HPDE6-E6E7 (cell line): ENCODE data around the gene REEP6.
"Not testable (repeated sequence)": the region's sequence is repeated elsewhere in the genome, so short reads cannot be mapped to it uniquely, and the experiment has no call there.

Experiments used
- DNase-seq: peaks from one replicate; pipeline ENCODE4 v3.0.0; 2011; ENCODE audit warnings: missing footprints; ENCODE audit errors: extremely low spot score

Gene REEP6

DNA sequence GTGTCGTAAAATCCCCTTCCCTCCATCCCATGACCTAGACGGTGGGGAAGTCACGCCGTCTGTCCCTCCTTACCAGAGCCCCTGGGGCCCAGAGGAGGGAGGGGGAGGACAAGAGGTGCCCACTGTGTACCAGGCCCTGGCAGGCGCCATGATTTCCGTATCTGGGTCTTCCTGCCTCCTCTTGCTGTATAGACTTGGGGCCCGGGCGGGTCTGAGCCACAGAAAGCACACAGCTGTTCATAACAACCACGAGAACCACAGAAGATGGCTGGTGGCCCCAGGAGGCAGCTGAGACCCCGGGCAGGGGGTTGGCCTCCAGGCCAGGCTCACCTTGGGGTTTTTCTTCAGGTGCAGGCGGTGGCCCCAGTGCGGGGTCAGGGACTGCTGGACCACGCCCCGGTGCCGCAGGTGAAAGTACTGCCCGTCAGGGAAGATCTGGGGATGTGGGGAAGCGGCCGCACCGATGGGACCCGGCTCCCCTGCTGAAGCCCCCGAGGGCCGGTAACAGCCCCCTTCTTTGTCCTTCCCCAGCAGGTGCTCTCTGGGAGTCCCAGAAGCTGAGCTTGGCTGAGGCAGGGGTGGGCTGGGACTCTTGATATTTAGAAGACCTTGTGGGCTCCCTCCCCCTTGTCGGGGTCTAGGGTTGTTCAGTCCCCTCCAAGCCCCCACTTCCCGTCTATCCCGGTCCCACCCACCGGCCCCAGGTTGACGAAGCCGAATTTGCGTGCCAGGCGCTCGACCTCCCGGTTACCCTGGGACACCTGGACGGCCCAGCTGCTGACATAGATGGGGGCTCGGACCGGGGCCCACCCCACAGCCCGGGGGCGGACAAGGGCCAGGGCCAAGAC is 1.3 kb upstream of the REEP6 start:
- DNase-seq, result no peak

DNA sequence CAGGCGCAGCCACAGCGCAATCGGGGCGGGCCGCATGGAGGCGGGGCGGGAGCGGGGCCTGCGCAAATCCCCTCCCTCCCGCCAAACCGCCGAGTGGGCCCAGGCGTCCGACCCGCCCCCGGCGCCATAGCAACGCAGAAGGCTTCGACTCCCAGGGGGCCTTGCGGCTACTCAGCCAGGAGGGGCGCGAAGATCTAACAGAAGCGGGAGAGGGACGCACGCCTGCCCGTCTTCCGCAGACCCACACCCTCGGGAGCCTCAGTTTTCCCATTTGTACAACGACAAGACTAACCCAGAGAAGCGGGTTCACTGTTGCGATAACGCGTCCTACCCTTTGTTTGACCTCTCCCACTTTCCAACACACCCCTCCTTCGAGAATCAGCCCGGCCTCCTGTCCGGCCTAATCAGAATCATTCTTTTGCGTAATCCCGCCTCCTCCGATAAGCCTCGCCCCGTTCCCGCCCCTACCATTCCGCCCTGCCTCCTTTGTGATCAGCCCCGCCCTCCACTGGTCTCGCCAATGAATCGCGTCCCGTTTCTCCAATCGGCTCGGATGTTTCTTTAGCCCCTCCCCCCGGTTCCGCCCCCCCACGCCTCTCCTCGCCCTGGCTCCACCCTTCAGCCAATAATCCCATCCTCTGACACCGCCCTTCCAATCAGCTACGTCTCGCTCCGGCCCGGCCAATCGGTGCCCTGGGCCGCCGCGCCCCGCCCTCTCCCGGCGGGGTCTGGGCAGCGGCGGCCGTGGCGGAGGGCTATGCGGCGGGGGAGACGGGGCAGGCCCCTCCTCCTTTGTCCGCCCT is 469 bp upstream of the REEP6 start, which contains the start of gene PCSK4:
Gene PCSK4, minus strand, starts transcription at position 40 of the 803 bp plus-strand sequence. Its CDS starts 4 bp downstream, at position 36.
- peak; percentile 92 for DNase-seq

DNA sequence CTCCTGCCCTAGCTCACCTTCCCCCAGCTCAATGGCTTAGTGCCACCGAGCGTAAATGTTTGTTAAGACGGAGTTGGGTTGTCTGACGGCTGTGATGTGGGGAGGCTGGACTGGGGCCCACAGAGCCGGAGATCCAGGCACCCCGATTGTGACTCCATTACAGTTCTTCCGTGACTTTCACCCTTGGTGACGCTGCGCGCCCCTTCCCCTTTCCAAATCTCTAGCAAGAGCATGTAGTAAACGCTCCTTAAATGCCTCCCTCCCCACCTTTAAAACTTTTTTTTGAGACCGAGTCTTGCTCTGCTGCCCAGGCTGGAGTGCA is 829 bp downstream of the REEP6 start:
- no peak for DNase-seq

DNA sequence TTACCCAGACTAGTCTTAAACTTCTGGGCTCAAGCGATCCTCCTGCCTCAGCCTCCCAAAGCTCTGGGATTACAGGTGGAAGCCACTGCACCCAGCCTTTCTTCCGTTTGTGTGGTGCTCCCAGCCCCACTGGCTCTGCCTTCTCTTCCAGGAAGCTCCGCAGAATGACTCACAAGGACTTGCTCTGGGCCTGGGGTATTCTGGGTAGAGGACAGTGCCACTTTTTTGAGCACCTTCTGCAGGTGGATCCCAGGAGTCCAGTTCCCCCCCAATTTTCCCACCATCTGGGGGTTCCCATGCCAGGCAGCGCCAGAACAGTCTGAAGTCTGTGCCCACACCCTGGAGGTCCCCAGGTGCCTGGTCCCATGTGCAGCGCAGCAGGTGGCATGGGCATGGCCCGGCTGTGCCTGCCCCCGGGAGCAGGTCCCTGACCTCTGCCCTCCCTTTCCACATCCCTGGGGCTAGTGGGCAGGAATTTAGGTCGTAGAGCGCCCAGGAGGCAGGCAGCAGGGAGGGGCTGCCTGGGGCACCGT is 1.6 kb downstream of the REEP6 start:
- no peak for DNase-seq

DNA sequence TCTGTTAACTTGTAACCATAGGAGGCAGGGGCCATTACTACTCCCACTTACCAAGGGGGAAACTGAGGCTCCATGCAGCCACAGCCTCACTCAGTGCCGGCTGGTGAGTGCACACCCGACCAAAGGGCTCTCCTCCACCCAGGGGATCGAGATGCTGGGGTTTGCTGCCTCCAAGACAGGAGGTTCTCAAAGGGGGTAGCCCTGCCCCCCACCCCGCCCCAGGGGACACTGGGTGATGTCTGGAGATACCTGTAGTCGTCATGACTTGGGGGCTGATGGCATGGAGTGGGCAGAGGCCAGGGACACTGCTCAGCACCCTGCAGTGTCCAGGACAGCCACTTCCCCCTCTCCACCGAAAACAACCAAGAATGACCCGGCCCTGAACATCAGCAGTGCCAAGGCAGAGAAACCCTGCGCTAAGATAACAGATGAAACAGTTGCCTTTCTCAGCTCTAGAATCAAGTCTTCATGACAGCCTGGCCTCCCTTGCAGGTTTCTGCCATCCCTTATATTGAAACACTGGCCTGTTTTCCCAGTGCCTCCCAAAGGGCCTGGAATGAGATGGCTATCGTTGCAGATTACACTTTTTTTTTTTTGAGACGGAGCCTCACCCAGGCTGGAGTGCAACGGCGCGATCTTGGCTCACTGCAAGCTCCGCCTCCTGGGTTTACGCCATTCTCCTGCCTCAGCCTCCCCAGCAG is 3.3 kb downstream of the REEP6 start:
- no peak for DNase-seq

DNA sequence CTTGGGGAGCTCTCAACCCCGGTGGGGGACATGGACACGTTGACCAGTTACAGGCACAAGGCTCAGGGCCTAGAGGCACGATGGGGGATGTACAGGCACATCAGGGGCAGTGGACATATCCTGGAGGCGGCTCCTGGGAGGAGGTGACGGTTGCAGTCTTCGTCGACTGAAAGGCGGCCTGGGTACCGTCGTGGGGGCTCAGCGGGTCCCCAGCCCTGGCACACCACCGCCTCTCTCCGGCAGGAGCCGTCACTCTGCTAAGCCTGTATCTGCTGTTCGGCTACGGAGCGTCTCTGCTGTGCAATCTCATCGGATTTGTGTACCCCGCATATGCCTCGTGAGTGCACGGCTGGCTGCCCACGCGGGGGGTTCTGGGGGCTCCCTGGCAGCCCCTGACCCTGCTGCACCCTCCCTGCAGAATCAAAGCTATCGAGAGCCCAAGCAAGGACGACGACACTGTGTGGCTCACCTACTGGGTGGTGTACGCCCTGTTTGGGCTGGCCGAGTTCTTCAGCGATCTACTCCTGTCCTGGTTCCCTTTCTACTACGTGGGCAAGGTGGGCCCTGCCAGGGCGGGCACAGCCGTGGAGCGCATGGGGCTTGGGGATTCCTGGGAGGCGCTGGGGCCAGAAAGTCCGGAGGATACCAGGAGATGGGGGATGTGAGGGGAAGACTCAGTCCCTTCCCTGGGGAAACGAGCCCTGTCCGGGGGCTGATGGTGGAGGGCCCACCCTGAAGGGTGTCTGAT is 4.2 kb downstream of the REEP6 start:
- DNase-seq, result no peak

DNA sequence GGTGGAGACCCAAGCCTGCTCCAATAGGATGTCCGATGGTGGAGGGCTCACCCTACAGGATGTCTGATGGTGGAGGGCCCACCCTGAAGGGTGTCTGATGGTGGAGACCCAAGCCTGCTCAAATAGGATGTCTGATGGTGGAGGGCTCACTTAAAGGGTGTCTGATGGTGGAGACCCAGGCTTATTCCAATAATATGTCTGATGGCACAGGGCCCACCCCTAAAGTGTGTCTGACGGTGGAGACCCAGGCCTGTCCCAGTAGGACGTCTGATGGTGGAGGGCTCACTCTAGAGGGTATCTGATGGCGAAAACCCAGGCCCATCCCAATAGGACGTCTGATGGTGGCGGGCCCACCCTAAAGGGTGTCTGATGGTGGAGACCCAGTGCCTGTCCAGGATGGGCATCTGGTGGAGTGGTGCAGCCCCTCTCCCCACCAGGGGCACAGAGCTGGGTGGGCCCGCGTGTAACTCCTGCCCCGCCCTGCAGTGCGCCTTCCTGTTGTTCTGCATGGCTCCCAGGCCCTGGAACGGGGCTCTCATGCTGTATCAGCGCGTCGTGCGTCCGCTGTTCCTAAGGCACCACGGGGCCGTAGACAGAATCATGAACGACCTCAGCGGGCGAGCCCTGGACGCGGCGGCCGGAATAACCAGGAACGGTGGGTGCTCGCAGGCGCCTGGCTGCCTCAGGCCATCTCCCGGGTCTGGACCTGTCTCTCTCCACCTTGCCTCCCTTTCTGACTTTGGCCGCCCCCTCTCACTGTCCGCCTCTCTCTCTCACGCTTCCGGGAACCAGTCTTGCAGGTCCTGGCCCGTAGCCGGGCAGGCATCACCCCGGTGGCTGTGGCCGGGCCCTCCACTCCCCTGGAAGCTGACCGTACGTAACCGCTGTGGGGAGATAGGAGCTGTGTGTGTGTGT is 5.1 kb downstream of the REEP6 start:
- no peak for DNase-seq

DNA sequence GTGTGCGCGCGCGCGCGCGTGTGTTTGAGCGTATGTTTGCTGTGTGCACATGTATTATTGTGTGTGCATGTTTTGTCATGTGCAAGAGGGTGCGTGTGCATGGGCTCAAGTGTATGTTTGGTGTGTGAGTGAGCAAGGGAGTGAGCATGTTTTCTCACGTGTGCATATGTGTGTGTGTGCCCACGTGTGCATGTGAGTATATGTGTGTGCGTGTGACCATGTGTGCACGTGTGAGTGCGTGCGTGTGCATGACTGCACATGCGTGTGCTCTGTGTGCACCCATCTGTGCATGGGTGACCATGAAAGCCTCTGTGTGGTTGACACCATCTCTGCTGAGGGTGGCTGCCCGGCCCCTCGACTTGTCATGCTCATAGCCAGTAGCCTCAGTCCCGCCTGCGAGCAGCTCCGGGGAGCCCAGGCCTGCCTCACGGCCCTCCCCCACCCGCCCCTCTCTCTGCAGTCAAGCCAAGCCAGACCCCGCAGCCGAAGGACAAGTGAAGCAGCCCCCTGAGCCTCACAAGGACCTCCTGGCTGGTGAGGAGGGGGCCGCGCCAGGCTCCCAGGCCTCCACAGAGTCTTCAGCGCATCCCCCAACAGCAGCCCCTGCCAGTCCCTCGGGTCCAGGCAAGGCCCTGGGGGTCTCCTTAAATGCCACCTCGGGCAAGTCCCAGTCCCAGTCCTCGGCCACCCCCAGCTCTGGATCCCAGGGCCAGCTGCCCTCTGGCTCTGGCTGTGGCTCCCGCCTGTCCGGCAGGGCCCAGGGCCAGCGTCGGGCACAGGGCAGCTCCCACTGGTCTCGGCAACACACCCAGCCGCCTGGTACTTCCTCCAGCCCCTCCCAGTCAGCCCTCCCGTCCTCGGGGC is 6.0 kb downstream of the REEP6 start:
- DNase-seq, result no peak

DNA sequence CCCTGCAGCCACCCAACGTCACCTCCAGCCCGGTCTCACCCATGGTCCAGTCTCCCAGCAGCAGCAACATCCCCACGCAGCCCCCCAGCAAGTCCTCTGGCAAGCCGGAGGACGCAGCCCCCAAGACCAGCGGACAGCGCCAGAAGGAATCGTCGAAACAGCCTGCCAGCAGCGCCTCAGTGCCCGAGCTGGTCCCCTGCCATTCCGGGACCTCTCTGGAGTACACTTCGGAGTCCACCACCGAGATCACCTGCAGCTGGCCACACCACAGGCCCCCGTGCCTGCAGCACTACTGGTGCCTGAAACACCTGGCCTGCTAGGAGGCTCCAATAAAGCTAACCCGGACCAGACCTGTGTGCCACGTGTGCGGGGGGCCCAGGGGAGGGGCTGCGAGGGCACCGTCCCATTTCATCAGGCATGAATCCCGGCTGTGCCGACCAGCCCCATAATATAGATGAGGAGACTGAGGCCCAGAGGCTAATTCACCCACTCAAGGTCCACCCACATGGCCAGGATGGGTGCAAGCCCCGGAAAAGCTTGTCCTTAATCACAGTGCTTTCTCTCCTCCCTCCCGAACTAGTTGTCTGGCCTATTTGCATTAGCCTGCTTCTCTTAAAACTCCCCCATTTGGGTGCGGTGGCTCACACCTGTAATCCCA is 6.7 kb downstream of the REEP6 start:
- no peak for DNase-seq

DNA sequence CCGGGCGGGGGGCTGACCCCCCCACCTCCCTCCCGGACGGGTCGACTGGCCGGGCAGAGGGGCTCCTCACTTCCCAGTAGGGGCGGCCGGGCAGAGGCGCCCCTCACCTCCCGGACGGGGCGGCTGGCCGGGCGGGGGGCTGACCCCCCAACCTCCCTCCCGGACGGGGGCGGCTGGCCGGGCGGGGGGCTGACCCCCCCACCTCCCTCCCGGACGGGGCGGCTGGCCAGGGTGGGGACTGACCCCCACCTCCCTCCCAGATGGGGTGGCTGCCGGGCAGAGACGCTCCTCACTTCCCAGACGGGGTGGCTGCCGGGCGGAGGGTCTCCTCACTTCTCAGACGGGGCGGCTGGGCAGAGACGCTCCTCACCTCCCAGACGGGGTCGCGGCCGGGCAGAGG is 8.2 kb downstream of the REEP6 start:
- DNase-seq, result not testable (repeated sequence)

DNA sequence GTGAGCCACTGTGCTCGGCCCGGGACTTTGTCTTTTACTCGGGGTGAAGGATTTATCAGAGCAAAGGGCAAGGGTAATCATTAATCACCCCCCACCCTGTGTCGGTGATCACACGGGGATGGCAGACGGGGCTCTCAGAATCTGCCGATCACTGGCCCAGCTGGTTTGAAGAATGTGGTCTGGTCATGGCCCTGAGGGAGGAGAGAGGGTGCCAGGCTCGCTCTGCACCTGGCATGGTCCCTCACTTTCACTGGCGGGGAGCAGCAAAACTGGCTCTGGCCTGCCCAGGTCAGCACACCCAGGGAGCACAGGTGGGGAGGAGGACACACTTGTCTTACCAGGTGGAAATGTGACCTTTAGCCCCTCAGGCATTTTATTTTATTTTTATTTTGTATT is 10.2 kb downstream of the REEP6 start:
- no peak for DNase-seq

DNA sequence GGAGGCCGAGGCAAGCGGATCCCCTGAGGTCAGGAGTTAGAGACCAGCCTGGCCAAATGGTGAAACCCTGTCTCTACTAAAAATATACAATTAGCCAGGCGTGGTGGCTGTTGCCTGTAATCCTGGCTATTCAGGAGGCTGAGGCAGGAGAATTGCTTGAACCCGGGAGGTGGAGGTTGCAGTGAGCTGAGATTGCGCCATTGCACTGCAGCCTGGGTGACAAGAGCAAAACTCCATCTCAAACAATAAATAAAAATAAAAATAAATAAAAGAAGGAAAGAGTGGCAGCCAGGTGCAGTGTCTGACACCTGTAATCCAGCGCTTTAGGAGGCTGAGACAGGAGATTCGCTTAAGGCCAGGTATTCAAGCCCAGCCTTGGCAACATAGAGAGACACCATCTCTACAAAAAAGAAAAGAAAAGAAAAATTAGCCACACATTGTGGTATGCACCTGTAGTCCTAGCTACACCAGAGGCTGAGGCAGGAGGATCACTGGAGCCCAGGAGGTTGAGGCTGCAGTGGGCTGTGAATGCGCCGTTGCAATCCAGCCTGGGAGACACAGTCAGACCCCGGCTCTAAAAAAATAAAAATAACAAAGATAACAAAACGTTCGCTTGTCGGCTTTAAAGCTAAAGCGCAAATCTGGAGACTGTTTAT is 11.6 kb downstream of the REEP6 start:
- DNase-seq, result no peak

DNA sequence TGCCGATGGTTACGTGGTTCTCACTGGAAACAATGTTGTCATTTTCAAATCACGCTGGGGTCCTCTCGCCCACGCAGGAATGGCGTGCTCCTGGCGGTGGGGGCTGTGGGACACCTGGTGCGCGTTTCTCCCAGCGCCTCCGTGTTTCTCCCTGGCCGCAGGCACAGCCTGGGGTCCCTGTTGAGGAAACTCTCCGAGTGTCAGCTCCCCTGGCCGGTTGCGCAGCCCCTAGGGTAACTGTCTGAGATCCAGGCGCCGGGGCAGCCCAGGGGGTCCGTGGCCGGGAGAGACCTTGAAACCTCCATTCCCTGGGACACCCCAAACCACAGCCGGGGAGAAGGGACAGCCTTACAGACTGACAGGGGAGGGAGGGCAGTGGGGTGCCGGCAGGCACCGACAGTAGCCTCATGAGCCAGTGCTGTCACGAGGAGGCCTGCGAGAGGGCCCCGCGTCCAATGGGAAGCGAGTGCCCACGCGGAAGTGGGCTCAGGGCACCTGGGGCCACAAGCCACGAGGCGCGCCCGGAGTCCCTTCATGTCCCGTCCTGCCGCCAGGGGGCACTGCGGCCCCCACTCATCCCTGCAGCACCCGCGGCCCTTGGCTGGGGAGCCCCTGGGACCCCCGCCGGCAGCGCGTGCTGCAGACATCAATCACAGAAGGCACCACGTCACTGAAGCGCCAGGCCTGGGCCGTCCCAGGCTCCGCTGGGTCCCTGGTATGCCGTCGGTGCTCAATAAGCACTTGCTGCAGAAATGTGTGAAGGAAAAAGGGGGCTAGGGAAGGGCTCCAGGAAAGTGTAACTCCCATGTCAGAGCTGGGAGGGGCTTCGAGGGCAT is 12.3 kb downstream of the REEP6 start:
- no peak for DNase-seq

DNA sequence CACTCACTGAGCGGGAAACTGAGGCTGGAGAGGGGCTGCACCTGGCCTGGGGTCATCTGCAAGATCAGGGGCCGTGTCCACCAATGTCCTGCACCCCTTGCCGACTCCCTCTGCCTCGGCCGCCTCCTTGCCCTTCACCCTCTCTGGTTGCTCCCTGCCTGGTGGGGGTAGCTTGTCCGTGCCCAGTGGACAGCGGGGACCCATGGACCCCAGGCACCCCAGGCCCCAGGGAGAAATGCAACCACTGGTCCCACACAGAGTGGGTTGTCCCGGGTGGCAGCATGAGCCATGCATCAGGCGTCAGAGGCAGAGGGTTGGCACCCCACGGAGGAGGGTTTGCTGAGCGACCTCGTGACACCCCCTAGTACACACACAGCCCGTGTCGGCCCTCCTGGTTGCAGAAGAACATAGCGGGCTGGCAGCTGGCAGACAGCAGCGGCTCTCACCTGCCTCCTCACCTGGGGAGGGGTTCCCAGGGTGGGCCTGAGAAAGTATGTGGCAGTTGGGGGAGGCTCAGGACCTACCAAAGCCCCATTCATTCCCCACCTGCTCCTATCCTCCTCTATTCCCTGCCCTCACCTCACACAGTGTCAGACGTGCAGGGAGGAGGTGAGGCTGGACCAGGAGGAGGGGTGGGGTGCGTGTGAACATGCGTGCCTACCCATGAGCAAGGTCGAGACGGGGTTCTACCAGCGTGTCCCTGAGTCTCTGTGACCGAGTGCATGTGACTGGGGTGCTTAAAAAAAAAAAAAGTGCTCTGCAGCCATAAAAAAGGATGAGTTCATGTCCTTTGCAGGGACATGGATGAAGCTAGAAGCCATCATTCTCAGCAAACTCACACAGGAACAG is 13.2 kb downstream of the REEP6 start:
- DNase-seq, result no peak

DNA sequence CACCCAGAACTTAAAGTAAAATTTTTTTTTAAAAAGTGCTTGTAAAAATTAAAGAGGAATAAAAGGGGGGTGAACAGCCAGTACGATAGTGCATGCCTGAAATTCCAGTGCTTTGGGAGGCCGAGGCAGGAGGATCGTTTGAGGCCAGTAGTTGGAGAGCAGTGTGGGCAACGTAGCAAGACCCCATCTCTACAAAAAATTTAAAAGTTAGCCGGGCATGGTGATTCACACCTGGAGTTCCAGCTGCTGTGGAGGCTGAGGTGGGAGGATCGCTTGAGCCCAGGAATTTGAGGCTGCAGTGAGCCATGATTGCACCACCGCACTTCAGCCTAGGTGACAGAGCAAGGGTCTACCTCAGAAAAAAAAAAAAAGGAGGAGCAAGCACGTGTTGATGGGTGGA is 14.0 kb downstream of the REEP6 start:
- no peak for DNase-seq
